GM12892 (cell line): ENCODE results near the gene TOM1L2.

Source experiments
- POLR2A ChIP-seq: IDR thresholded peaks from 2 replicates; pipeline ENCODE4 v1.6.1; 2011; ENCODE audit warnings: low read depth, low read length, control low read depth
- POLR2AphosphoS5 ChIP-seq: IDR thresholded peaks from 2 replicates; pipeline ENCODE4 v1.6.1; 2011; ENCODE audit warnings: low read depth, low read length, control low read depth
- TAF1 ChIP-seq: IDR thresholded peaks from 2 replicates; pipeline ENCODE4 v1.6.1; 2011; ENCODE audit warnings: low read depth, mild to moderate bottlenecking, control low read depth, low read length, borderline replicate concordance

GRCh38 chr17:18015593-18015992, 43.4 kb upstream of the TOM1L2 start:
- no peak for TF ChIP-seq POLR2AphosphoS5
- TF ChIP-seq POLR2A = no peak
- TF ChIP-seq TAF1 = no peak
